T-cell (primary cell): ENCODE data around the gene RAB31. TPM values are rescaled to one million over a fixed set of nuclear protein-coding genes. Genes with fewer than 3 reads are reported as not detected.

ENCODE experiments used
- ATAC-seq, 4 experiments: fragments of 200-7000 bp in 3 of 4; fragments of 150-1000 bp in 1 of 4; cut with Tn5 transposase; replicated peaks in 1 of 4; 1 replicate in 3 of 4; 2 replicates in 1 of 4; pipeline ENCODE4 v1.10.0; 2021; ENCODE audit warnings: moderate library complexity in 3 of 4, mild to moderate bottlenecking in 2 of 4, moderate number of reproducible peaks in 1 of 4
- CTCF ChIA-PET, 2 donors: fragments of 300-600 bp; sonication (Branson Sonifier 250); formaldehyde crosslinking; loops; one replicate each; lab custom pipeline; 2022; ENCODE audit warnings: antibody characterized with exemption in 2 of 2; lab: Charles Lee
- POLR2A ChIA-PET, 2 donors: fragments of 300-600 bp; sonication (Branson Sonifier 250); formaldehyde crosslinking; loops; one replicate each; lab custom pipeline; 2022; ENCODE audit warnings: antibody characterized with exemption in 2 of 2; lab: Charles Lee
- DNase-seq, 35 experiments: peaks; one replicate each; pipeline versions ENCODE4 v3.0.0 to v3.0.0-alpha.2; 2013 to 2023
- H3K27ac ChIP-seq: one replicate; pipeline ENCODE4 v1.5.1; 2013; ENCODE audit warnings: low read length
- H3K27me3 ChIP-seq, 2 experiments: replicated peaks in 1 of 2; 1 replicate in 1 of 2; 2 replicates in 1 of 2; pipeline versions ENCODE4 v1.6.1 to v1.7.0; 2013; ENCODE audit warnings: low read length in 1 of 2, mixed read lengths in 1 of 2; ENCODE audit not compliant: control insufficient read depth in 2 of 2, insufficient read depth in 2 of 2; ENCODE audit errors: extremely low read depth in 1 of 2
- H3K36me3 ChIP-seq, 2 donors: 1 replicate in 1 of 2; 2 replicates in 1 of 2; pipeline versions ENCODE4 v1.6.1 to v1.7.0; 2013; ENCODE audit warnings: low read length in 1 of 2; ENCODE audit not compliant: control insufficient read depth in 2 of 2, insufficient read depth in 1 of 2; ENCODE audit errors: extremely low read depth in 1 of 2
- H3K4me1 ChIP-seq, 2 experiments: 1 replicate in 1 of 2; 2 replicates in 1 of 2; pipeline versions ENCODE4 v1.6.1 to v1.7.0; 2013; ENCODE audit warnings: low read length in 2 of 2, mixed read lengths in 1 of 2; ENCODE audit not compliant: insufficient read depth in 2 of 2, control insufficient read depth in 1 of 2; ENCODE audit errors: extremely low read depth in 1 of 2
- H3K4me3 ChIP-seq, 2 donors: 1 replicate in 1 of 2; 2 replicates in 1 of 2; pipeline versions ENCODE4 v1.5.1 to v1.7.0; 2013; ENCODE audit warnings: mild to moderate bottlenecking in 2 of 2, low read length in 1 of 2, moderate library complexity in 1 of 2; ENCODE audit not compliant: control insufficient read depth in 1 of 2; ENCODE audit errors: extremely low read depth in 1 of 2
- H3K9me3 ChIP-seq: 2 replicates; pipeline ENCODE4 v1.7.0; 2013
- H3K27ac Mint-ChIP-seq, 2 donors: one replicate each; pipeline ENCODE4 v1.8.0; 2020 to 2021; ENCODE audit warnings: mild to moderate bottlenecking in 2 of 2, mixed read lengths in 2 of 2
- H3K27me3 Mint-ChIP-seq, 2 donors: one replicate each; pipeline ENCODE4 v1.8.0; 2021 to 2022; ENCODE audit warnings: mixed read lengths in 2 of 2
- H3K36me3 Mint-ChIP-seq: one replicate; pipeline ENCODE4 v1.8.0; 2021; ENCODE audit warnings: mixed read lengths
- H3K4me1 Mint-ChIP-seq, 3 donors: one replicate each; pipeline ENCODE4 v1.8.0; 2020 to 2022; ENCODE audit warnings: mixed read lengths in 3 of 3, mild to moderate bottlenecking in 1 of 3
- H3K4me3 Mint-ChIP-seq, 3 donors: one replicate each; pipeline ENCODE4 v1.8.0; 2020 to 2022; ENCODE audit warnings: mild to moderate bottlenecking in 3 of 3, mixed read lengths in 3 of 3, moderate library complexity in 3 of 3
- H3K9me3 Mint-ChIP-seq, 3 donors: one replicate each; pipeline ENCODE4 v1.8.0; 2020 to 2022; ENCODE audit warnings: mixed read lengths in 3 of 3
- WGBS: methylation state at CpG from one replicate; pipeline ENCODE4 v1.1.5; 2013; ENCODE audit warnings: missing lambda C conversion rate; ENCODE audit not compliant: insufficient coverage; 5-methylcytosine and 5-hydroxymethylcytosine counted together
- total RNA-seq, 35 experiments: library from RNA in 6 of 35; stranded (reverse) in 6 of 35; fragments of 120-200 nt in 1 of 35; gene quantifications; one replicate each; pipeline versions ENCODE4 v1.2.1 to v1.2.4 and lab custom pipeline; 2013 to 2026

RAB31 gene
- total RNA-seq, 5 donors from 2014 or later (not counting 1 experiment from before 2014, with no cell fraction given) = 0.60 to 2.0 (median 1.5) TPM

GRCh38 chr18:9715088-9715343 is 6.9 kb downstream of the RAB31 start:
- Histone ChIP-seq H3K9me3 (no peaks in the 10 kb centered on the region), H3K27ac (no peak overlapping the region), H3K4me1 (peaks cover 0 to 4% of the 10 kb centered on the region in 2 experiments), H3K4me3 (no peak overlapping the region), H3K27me3 (peaks cover 0 to 31% of the 10 kb centered on the region in 2 experiments), H3K36me3 (no peaks in the 10 kb centered on the region)
- DNase-seq = no peak
- Mint-ChIP-seq H3K27ac (no peak overlapping the region), H3K36me3 (no peaks in the 10 kb centered on the region), H3K27me3 (peaks cover 54 to 62% of the 10 kb centered on the region in 2 donors), H3K4me1 (peaks cover 3 to 13% (median 4%) of the 10 kb centered on the region in 3 donors), H3K9me3 (no peaks in the 10 kb centered on the region), H3K4me3 (no peak overlapping the region)
- no peak for ATAC-seq
- WGBS = 92% methylated on average over 3 of the region's 3 CpGs
- POLR2A ChIA-PET = no interaction called here
- CTCF ChIA-PET = interaction anchor here in 1 of 2 donors (0.6 kb wide), 1 partner anchor 15 kb away, joined by 5 read pairs; no protein-coding TSS in a partner anchor

GRCh38 chr18:9715978-9716774 is 8.1 kb downstream of the RAB31 start:
- 60% methylated on average over 5 of the region's 10 CpGs for WGBS
- DNase-seq = no peak
- ChIA-PET POLR2A (no interaction called here), CTCF (no interaction called here)
- Mint-ChIP-seq H3K4me3 (no peak overlapping the region), H3K4me1 (peaks cover 0 to 5% (median 0%) of the 10 kb centered on the region in 3 donors), H3K27me3 (peaks cover 48 to 57% of the 10 kb centered on the region in 2 donors), H3K27ac (no peak overlapping the region), H3K9me3 (no peaks in the 10 kb centered on the region), H3K36me3 (no peaks in the 10 kb centered on the region)
- Histone ChIP-seq H3K27me3 (peaks cover 0 to 23% of the 10 kb centered on the region in 2 experiments), H3K4me1 (peaks cover 0 to 2% of the 10 kb centered on the region in 2 experiments), H3K36me3 (no peaks in the 10 kb centered on the region), H3K9me3 (no peaks in the 10 kb centered on the region), H3K27ac (no peak overlapping the region), H3K4me3 (no peak overlapping the region)
- no peak for ATAC-seq

DNA sequence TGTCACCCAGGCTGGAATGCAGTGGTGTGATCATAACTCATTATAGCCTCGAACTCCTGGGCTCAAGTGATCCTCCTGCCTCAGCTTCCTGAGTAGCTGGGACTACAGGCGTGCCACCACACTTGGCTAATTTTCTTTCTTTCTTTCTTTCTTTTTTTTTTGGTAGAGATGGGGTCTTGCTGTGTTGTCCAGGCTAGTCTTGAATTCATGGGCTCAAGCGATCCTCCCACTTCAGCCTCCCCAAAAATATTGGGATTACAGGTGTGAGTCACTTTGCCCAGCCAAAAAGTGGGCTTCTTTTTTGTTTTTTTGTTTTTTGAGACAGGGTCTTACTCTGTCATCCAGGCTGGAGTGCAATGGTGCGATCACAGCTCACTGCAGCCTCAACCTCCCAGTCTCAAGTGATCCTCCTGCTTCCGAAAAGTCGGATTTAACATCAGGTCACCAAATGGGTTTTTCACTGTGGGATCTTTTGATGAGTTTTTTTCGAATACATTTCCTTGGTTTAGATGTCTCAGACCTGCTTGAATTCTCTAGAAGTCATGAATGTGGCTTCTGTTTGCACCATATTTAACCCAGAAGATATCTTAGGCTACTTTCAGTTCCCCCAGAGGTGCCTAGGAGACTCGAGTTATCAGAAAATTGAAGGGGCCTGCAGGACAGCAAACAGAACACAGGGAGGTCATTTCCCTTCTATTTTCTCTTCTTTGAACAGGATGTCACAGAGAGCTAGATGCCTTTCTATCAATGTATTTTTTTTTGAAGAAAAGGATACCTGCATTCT is 8.9 kb downstream of the RAB31 start:
- DNase-seq (no peak), ATAC-seq (no peak)
- H3K27ac ChIP-seq = no peak overlapping the region
- H3K4me1 ChIP-seq = no peaks in the 10 kb centered on the region
- H3K9me3 Mint-ChIP-seq = no peaks in the 10 kb centered on the region
- H3K36me3 ChIP-seq = no peaks in the 10 kb centered on the region
- no peak overlapping the region for H3K27ac Mint-ChIP-seq
- no peaks in the 10 kb centered on the region for H3K9me3 ChIP-seq
- WGBS = no CpG with 5 or more reads among the region's 8 CpGs
- no peak overlapping the region for H3K4me3 ChIP-seq
- H3K4me1 Mint-ChIP-seq = no peaks in the 10 kb centered on the region
- H3K27me3 ChIP-seq = peaks cover 0 to 20% of the 10 kb centered on the region in 2 experiments
- ChIA-PET CTCF (no interaction called here), POLR2A (no interaction called here)
- H3K27me3 Mint-ChIP-seq = peaks cover 48 to 56% of the 10 kb centered on the region in 2 donors
- no peak overlapping the region for H3K4me3 Mint-ChIP-seq
- no peaks in the 10 kb centered on the region for H3K36me3 Mint-ChIP-seq

DNA sequence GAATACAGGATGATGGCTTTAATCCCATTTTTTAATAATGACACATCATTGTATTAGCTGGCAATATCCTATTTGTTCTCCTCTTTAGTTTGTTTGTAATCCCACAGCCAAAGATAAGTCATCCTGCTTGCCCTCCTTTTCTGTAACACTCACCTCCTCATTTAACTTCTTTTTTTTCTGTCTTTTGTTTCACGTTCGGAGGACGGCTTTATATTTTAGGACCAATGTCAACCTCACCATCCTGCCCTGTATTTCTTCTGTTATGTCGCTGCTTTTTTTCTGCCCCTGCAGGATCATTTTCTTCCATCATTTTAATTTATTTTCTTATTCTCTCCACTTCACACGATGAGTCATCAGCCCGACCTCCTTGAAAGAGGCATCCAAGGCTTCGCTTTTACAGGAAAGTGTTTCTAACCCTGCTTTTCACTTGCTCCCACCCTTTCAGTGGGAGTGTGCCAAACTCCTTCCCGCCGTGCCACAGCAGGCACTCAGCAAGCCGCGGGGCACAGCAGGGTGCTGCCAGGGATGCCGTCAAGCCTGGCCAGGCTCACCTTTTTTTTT is 11.4 kb downstream of the RAB31 start:
- CTCF ChIA-PET = no interaction called here
- WGBS = 93% methylated on average over 9 of the region's 12 CpGs

GRCh38 chr18:9720327-9720726 is 12.2 kb downstream of the RAB31 start:
- ChIA-PET CTCF (no interaction called here), POLR2A (no interaction called here)
- H3K9me3 Mint-ChIP-seq = no peaks in the 10 kb centered on the region
- DNase-seq (no peak), ATAC-seq (no peak)
- no peak overlapping the region for H3K4me3 ChIP-seq
- H3K9me3 ChIP-seq = no peaks in the 10 kb centered on the region
- H3K27ac ChIP-seq = no peak overlapping the region
- H3K4me3 Mint-ChIP-seq = no peak overlapping the region
- no peaks in the 10 kb centered on the region for H3K4me1 Mint-ChIP-seq
- 100% methylated on average over 3 of the region's 8 CpGs for WGBS
- H3K27me3 Mint-ChIP-seq = peaks cover 24 to 28% of the 10 kb centered on the region in 2 donors
- no peaks in the 10 kb centered on the region for H3K36me3 Mint-ChIP-seq
- H3K36me3 ChIP-seq = no peaks in the 10 kb centered on the region
- H3K27me3 ChIP-seq = peaks cover 0 to 15% of the 10 kb centered on the region in 2 experiments
- H3K27ac Mint-ChIP-seq = no peak overlapping the region
- H3K4me1 ChIP-seq = no peaks in the 10 kb centered on the region

More for the DNA sequence above, 11.4 kb downstream of the RAB31 start:
- Mint-ChIP-seq H3K27ac (no peak overlapping the region), H3K27me3 (peaks cover 30 to 34% of the 10 kb centered on the region in 2 donors), H3K36me3 (no peaks in the 10 kb centered on the region), H3K9me3 (no peaks in the 10 kb centered on the region), H3K4me1 (no peaks in the 10 kb centered on the region), H3K4me3 (no peak overlapping the region)
- H3K27me3 ChIP-seq = peaks cover 0 to 18% of the 10 kb centered on the region in 2 experiments
- ATAC-seq = no peak
- no peaks in the 10 kb centered on the region for H3K36me3 ChIP-seq
- H3K9me3 ChIP-seq = no peaks in the 10 kb centered on the region
- H3K4me1 ChIP-seq = no peaks in the 10 kb centered on the region
- no peak overlapping the region for H3K27ac ChIP-seq
- POLR2A ChIA-PET = no interaction called here
- H3K4me3 ChIP-seq = no peak overlapping the region
- no peak for DNase-seq

DNA sequence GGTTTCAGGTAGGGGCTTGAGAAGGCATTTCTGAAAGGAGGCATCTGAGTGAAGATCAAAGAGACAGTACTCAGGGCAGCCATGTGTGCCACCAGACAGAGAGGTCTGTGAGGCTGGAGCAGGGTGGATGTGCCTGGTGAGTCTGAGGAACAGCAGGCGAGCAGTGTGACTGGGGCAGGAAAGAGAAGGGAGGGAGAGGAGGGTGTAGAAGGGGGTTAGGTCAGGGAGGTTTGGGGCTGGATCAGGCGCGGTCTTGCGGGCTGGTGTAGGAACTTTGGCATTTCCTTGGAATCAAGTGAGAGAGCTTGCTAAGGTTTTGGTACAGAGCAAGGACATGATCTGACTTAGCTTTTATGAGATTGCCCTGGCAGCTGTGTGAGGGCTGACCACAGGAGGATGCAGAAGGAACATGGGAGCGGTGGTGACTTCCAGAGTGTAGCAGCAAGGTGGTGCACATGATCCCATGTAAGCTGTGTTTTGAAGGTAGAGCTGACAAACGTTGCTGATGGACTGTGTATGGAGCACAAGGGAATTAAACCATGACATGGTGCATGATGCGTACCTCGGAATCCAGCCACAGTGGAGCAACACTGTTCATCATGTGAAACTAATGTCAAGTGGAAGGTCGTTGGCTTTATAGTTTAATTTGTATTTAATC is 13.9 kb downstream of the RAB31 start:
- H3K9me3 Mint-ChIP-seq = no peaks in the 10 kb centered on the region
- 80% methylated on average over 9 of the region's 9 CpGs for WGBS

More for the DNA sequence above, 13.9 kb downstream of the RAB31 start:
- Histone ChIP-seq H3K4me3 (no peak overlapping the region), H3K36me3 (no peaks in the 10 kb centered on the region), H3K9me3 (no peaks in the 10 kb centered on the region), H3K27me3 (peaks cover 0 to 15% of the 10 kb centered on the region in 2 experiments), H3K4me1 (no peaks in the 10 kb centered on the region), H3K27ac (no peak overlapping the region)
- no peak overlapping the region for H3K27ac Mint-ChIP-seq
- ATAC-seq = no peak
- ChIA-PET CTCF (interaction anchor here (0.5 to 0.7 kb wide), 2 partner anchors 37 to 1748 kb away, joined by 3 read pairs; no protein-coding TSS in a partner anchor), POLR2A (no interaction called here)
- H3K36me3 Mint-ChIP-seq = no peaks in the 10 kb centered on the region
- peak in 1 of 35 experiments; percentile 9 for DNase-seq
- no peaks in the 10 kb centered on the region for H3K4me1 Mint-ChIP-seq
- H3K4me3 Mint-ChIP-seq = no peak overlapping the region
- H3K27me3 Mint-ChIP-seq = peaks cover 17 to 19% of the 10 kb centered on the region in 2 donors
